AG08396 (cell line): ENCODE measurements around the gene OSTM1.

Experiments used
- DNase-seq: peaks from one replicate; pipeline ENCODE4 v3.0.0; 2012; ENCODE audit warnings: low spot score, mixed read lengths

The OSTM1 gene

GRCh38 chr6:108100003-108100402 is 25.5 kb upstream of the OSTM1 start:
- no peak for DNase-seq

DNA sequence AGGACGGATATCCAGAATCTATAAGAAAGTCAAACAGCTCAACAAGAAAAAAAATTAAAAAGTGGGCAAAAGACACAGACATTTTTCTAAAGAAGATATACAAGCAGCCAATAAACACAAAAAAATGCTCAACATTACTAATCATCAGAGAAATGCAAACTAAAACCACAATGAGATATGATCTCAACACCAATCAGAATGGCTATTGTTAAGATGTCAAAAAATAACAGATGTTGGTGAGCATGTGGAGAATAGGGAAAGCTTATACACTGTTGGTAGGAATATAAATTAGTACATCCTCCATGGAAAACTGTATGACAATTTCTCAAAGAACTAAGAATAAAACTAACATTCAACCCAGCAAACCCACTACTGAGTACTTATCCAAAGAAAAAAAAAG is 23.3 kb upstream of the OSTM1 start:
- DNase-seq = no peak

DNA sequence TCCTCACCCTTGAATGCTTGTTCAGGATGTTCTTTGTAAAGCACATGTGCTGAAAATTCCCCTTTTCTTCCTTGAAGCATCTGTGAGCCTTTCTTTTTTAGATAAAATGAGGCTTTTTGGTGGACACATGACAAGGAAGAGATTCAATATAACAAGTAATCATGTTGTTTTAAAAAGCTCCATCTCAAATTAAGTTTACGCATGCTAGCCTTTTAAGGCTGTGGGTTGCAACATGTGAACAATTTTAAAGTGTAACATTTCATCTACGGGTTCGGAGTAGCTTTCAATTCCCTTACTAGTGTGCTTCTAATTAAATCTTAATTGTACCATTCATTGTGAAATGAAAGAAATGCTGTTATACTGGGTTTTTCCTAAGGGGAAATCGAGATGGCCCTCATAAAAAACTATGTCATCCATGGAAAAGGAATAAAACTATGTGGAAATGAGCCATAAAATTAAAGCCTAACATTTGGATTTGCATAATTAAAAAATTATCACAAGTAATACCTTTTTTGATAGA is 19.3 kb upstream of the OSTM1 start:
- DNase-seq = no peak

- DNase-seq = no peak
Measured at GRCh38 chr6:108091288-108091687, 16.7 kb upstream of the OSTM1 start.

- no peak for DNase-seq
Measured at GRCh38 chr6:108083349-108083748, 8.8 kb upstream of the OSTM1 start.

- DNase-seq = no peak
Measured at GRCh38 chr6:108082539-108082938, 8.0 kb upstream of the OSTM1 start.

GRCh38 chr6:108080010-108080780 is 5.7 kb upstream of the OSTM1 start:
- DNase-seq = peak; percentile 61

- DNase-seq = no peak
Measured at GRCh38 chr6:108078191-108078590, 3.6 kb upstream of the OSTM1 start.

DNA sequence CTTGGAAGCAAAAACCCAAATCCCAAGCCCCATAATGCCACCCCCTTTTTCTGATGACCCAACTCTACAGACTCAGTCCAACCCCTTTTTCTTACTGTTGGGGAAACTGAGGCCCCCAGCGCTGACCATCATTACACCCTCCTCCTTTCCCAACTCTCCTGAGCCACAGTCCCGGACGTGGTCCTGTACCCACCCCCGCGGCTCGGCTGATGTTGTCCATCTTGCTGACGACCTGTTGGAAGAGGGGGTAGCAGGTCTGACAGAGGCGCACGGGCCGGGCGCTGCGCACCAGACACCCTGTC is 533 bp downstream of the OSTM1 start:
- DNase-seq = no peak

- DNase-seq = no peak
Measured at GRCh38 chr6:108071736-108072276, 2.7 kb downstream of the OSTM1 start.

GRCh38 chr6:108068618-108069017 is 5.9 kb downstream of the OSTM1 start:
- DNase-seq = no peak

- DNase-seq = no peak
Measured at GRCh38 chr6:108068182-108068581, 6.4 kb downstream of the OSTM1 start.

DNA sequence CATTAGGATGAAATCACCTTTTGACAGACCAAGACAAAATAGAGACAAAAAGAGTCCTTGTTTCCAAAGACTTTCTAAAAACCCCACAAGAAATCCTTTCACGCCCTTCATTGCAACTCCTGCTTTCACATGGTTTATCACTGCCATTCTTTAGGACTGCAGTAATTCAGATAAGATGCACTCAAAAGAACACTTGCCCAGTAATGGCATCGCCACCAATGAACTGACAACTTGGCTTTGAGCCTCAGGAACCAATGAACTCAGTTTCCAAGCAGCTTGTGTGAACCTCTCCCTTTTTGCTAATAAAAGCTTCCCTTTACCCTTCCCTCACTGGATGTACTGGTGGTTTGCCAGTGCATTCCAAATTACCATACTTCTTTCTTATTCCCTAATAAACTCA is 21.8 kb downstream of the OSTM1 start:
- DNase-seq = no peak

- no peak for DNase-seq
Measured at GRCh38 chr6:108051481-108051880, 23.1 kb downstream of the OSTM1 start.

- no peak for DNase-seq
Measured at GRCh38 chr6:108039681-108040080, 34.9 kb downstream of the OSTM1 start.

- DNase-seq = no peak
Measured at GRCh38 chr6:108036884-108037283, 37.7 kb downstream of the OSTM1 start.

GRCh38 chr6:108031968-108032367 is 42.6 kb downstream of the OSTM1 start:
- no peak for DNase-seq

GRCh38 chr6:108030211-108030610 is 44.3 kb downstream of the OSTM1 start:
- DNase-seq = no peak

DNA sequence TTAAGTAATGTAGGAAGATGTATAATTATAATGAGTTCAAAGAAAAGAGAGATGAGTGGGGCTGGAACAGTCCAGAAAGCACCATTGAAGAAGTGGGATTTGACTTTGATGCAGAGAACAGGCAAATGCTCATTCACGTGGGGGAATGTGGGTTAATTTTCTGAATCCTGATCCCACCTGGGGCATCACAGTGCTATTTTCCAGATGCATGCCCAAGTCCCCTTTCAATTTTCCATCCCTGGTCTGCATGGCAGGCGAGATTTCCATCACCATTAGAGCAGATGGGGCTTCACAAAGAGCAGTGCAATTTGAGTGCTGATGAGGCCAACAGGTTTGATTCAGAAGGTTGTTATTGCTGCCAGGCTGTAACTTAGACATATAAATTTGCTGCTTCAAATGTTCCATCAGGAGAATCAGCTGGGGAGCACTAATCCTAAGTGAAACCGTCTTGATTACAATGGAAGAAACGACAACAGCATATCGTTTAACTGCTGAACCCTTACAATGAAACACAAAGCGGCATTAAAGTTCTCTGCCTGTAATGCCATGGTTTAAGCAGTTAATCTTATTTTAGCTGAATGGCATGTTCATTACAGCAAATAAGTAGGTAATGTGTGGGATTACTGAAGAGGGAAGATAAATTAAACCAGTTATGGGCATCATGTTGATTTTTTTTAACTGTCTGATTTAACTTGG is 45.2 kb downstream of the OSTM1 start:
- DNase-seq = no peak

DNA sequence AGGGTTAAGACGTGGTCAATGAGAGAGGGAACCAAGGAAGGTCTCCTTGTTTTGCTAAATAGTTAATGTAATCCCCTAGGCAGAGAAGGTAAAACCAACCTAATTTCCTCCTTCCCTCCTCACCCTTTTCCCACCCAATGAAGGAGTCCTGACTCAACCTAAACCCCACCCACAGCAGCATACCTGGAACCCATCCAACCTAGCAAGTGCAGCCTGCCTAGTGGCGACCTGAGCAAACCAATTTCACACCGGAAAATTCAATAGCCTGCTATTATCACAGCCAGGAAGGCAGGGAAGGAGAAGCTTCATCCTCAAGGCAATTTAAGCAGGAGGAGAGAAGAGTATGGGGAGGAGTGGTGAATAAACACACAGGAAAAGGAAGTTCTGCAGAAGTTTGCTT is 46.9 kb downstream of the OSTM1 start:
- no peak for DNase-seq

- no peak for DNase-seq
Measured at GRCh38 chr6:108027056-108027455, 47.5 kb downstream of the OSTM1 start.

GRCh38 chr6:108024427-108025073 is 50.0 kb downstream of the OSTM1 start:
- DNase-seq = no peak
